Measurements from ENCODE around the gene ZNF544. TPM values are rescaled to one million over a fixed set of nuclear protein-coding genes. Genes with fewer than 3 reads are reported as not detected.

Gene ZNF544
- total and polyA plus RNA-seq, 4 donors = 11.2 to 26.2 (median 15.9) TPM

- DNase-seq (peak; percentile 79 to 91), ATAC-seq (ENCODE audit: low FRiP score) (peak; percentile 76)
- Histone ChIP-seq H3K27ac (ENCODE audit: low read depth in 1 of 2, low read length in 2 of 2) (peak overlapping the region in 1 of 2 donors; percentile 48), H3K9me3 (ENCODE audit: control insufficient read depth, low read length) (peaks cover 2% of the 10 kb centered on the region), H3K36me3 (ENCODE audit: control insufficient read depth in 1 of 2, insufficient read depth in 2 of 2, low read length in 1 of 2) (no peaks in the 10 kb centered on the region), H3K4me1 (ENCODE audit: control insufficient read depth in 1 of 2, insufficient read depth in 2 of 2, low read length in 2 of 2) (peaks cover 2 to 3% of the 10 kb centered on the region in 2 donors), H3K4me3 (ENCODE audit: low read length in 2 of 2) (peak overlapping the region; percentile 58 to 84), H3K27me3 (ENCODE audit: control insufficient read depth in 1 of 2, insufficient read depth in 2 of 2, low read length in 1 of 2) (no peaks in the 10 kb centered on the region)
- intact Hi-C loops (cut with DNase I) = loop anchor here (2.0 kb wide), 1 partner anchor 26 kb away; the partner anchor contains the start of gene ERVK3-1 (in 2 of the 2)
- 1 to 2% methylated on average over 59 to 60 of the region's 60 CpGs for WGBS, 2 donors
Measured at GRCh38 chr19:58279042-58279924, 50.6 kb downstream of the ZNF544 start.

- no peaks in the 10 kb centered on the region for H3K27me3 ChIP-seq (ENCODE audit: control insufficient read depth in 1 of 2, insufficient read depth in 2 of 2, low read length in 1 of 2)
- peaks cover 2% of the 10 kb centered on the region for H3K9me3 ChIP-seq (ENCODE audit: control insufficient read depth, low read length)
- H3K4me3 ChIP-seq (ENCODE audit: low read length in 2 of 2) = no peak overlapping the region
- WGBS, 2 donors = 51 to 54% methylated on average over 4 of the region's 4 CpGs
- DNase-seq (no peak), ATAC-seq (ENCODE audit: low FRiP score) (no peak)
- intact Hi-C loops (cut with DNase I) = loop anchor here (2.0 kb wide), 1 partner anchor 25 kb away; the partner anchor contains the start of gene ERVK3-1 (in 2 of the 2)
- no peak overlapping the region for H3K27ac ChIP-seq (ENCODE audit: low read depth in 1 of 2, low read length in 2 of 2)
- no peaks in the 10 kb centered on the region for H3K36me3 ChIP-seq (ENCODE audit: control insufficient read depth in 1 of 2, insufficient read depth in 2 of 2, low read length in 1 of 2)
- peaks cover 2 to 3% of the 10 kb centered on the region in 2 donors for H3K4me1 ChIP-seq (ENCODE audit: control insufficient read depth in 1 of 2, insufficient read depth in 2 of 2, low read length in 2 of 2)
Measured at GRCh38 chr19:58279925-58280316, 51.2 kb downstream of the ZNF544 start.

- peaks cover 2 to 3% of the 10 kb centered on the region in 2 donors for H3K4me1 ChIP-seq (ENCODE audit: control insufficient read depth in 1 of 2, insufficient read depth in 2 of 2, low read length in 2 of 2)
- intact Hi-C loops (cut with DNase I) = no loop called here
- H3K27ac ChIP-seq (ENCODE audit: low read depth in 1 of 2, low read length in 2 of 2) = no peak overlapping the region
- 86 to 89% methylated on average over 7 of the region's 7 CpGs for WGBS, 2 donors
- DNase-seq = no peak
- H3K27me3 ChIP-seq (ENCODE audit: control insufficient read depth in 1 of 2, insufficient read depth in 2 of 2, low read length in 1 of 2) = no peaks in the 10 kb centered on the region
- no peak overlapping the region for H3K4me3 ChIP-seq (ENCODE audit: low read length in 2 of 2)
- peaks cover 12 to 20% of the 10 kb centered on the region in 2 donors for H3K36me3 ChIP-seq (ENCODE audit: control insufficient read depth in 1 of 2, insufficient read depth in 2 of 2, low read length in 1 of 2)
- no peak for ATAC-seq (ENCODE audit: low FRiP score)
- peaks cover 7% of the 10 kb centered on the region for H3K9me3 ChIP-seq (ENCODE audit: control insufficient read depth, low read length)
Measured at GRCh38 chr19:58284199-58284598, 55.5 kb downstream of the ZNF544 start.

- H3K27ac ChIP-seq (ENCODE audit: low read depth in 1 of 2, low read length in 2 of 2) = no peak overlapping the region
- H3K9me3 ChIP-seq (ENCODE audit: control insufficient read depth, low read length) = peaks cover 28% of the 10 kb centered on the region
- DNase-seq (no peak), ATAC-seq (ENCODE audit: low FRiP score) (no peak)
- WGBS, 2 donors = 96 to 98% methylated on average over 7 of the region's 7 CpGs
- no peak overlapping the region for H3K4me3 ChIP-seq (ENCODE audit: low read length in 2 of 2)
- H3K27me3 ChIP-seq (ENCODE audit: control insufficient read depth in 1 of 2, insufficient read depth in 2 of 2, low read length in 1 of 2) = no peaks in the 10 kb centered on the region
- intact Hi-C loops (cut with DNase I) = no loop called here
- peaks cover 8 to 34% of the 10 kb centered on the region in 2 donors for H3K36me3 ChIP-seq (ENCODE audit: control insufficient read depth in 1 of 2, insufficient read depth in 2 of 2, low read length in 1 of 2)
- H3K4me1 ChIP-seq (ENCODE audit: control insufficient read depth in 1 of 2, insufficient read depth in 2 of 2, low read length in 2 of 2) = no peaks in the 10 kb centered on the region
Measured at GRCh38 chr19:58291943-58292342, 63.2 kb downstream of the ZNF544 start.

- no peaks in the 10 kb centered on the region for H3K27me3 ChIP-seq (ENCODE audit: control insufficient read depth in 1 of 2, insufficient read depth in 2 of 2, low read length in 1 of 2)
- no peak for ATAC-seq (ENCODE audit: low FRiP score)
- no peak overlapping the region for H3K4me3 ChIP-seq (ENCODE audit: low read length in 2 of 2)
- peaks cover 21% of the 10 kb centered on the region for H3K9me3 ChIP-seq (ENCODE audit: control insufficient read depth, low read length)
- no peak for DNase-seq
- H3K4me1 ChIP-seq (ENCODE audit: control insufficient read depth in 1 of 2, insufficient read depth in 2 of 2, low read length in 2 of 2) = no peaks in the 10 kb centered on the region
- WGBS, 2 donors = 97% methylated on average over 22 of the region's 22 CpGs
- no peak overlapping the region for H3K27ac ChIP-seq (ENCODE audit: low read depth in 1 of 2, low read length in 2 of 2)
- peaks cover 0 to 26% of the 10 kb centered on the region in 2 donors for H3K36me3 ChIP-seq (ENCODE audit: control insufficient read depth in 1 of 2, insufficient read depth in 2 of 2, low read length in 1 of 2)
- intact Hi-C loops (cut with DNase I) = no loop called here
Measured at GRCh38 chr19:58294743-58295374, 66.1 kb downstream of the ZNF544 start.

- 94 to 97% methylated on average over 7 of the region's 7 CpGs for WGBS, 2 donors
- intact Hi-C loops (cut with DNase I) = no loop called here
- H3K9me3 ChIP-seq (ENCODE audit: control insufficient read depth, low read length) = peaks cover 23% of the 10 kb centered on the region
- H3K4me1 ChIP-seq (ENCODE audit: control insufficient read depth in 1 of 2, insufficient read depth in 2 of 2, low read length in 2 of 2) = no peaks in the 10 kb centered on the region
- no peak for ATAC-seq (ENCODE audit: low FRiP score)
- H3K36me3 ChIP-seq (ENCODE audit: control insufficient read depth in 1 of 2, insufficient read depth in 2 of 2, low read length in 1 of 2) = peaks cover 0 to 29% of the 10 kb centered on the region in 2 donors
- no peak overlapping the region for H3K4me3 ChIP-seq (ENCODE audit: low read length in 2 of 2)
- no peak overlapping the region for H3K27ac ChIP-seq (ENCODE audit: low read depth in 1 of 2, low read length in 2 of 2)
- no peaks in the 10 kb centered on the region for H3K27me3 ChIP-seq (ENCODE audit: control insufficient read depth in 1 of 2, insufficient read depth in 2 of 2, low read length in 1 of 2)
- no peak for DNase-seq
Measured at GRCh38 chr19:58296104-58296503, 67.4 kb downstream of the ZNF544 start.

- Histone ChIP-seq H3K36me3 (ENCODE audit: control insufficient read depth in 1 of 2, insufficient read depth in 2 of 2, low read length in 1 of 2) (peaks cover 0 to 5% of the 10 kb centered on the region in 2 donors), H3K9me3 (ENCODE audit: control insufficient read depth, low read length) (peaks cover 2% of the 10 kb centered on the region), H3K27me3 (ENCODE audit: control insufficient read depth in 1 of 2, insufficient read depth in 2 of 2, low read length in 1 of 2) (no peaks in the 10 kb centered on the region), H3K27ac (ENCODE audit: low read depth in 1 of 2, low read length in 2 of 2) (no peak overlapping the region), H3K4me1 (ENCODE audit: control insufficient read depth in 1 of 2, insufficient read depth in 2 of 2, low read length in 2 of 2) (no peaks in the 10 kb centered on the region), H3K4me3 (ENCODE audit: low read length in 2 of 2) (no peak overlapping the region)
- no peak for DNase-seq
- 87 to 91% methylated on average over 7 of the region's 7 CpGs for WGBS, 2 donors
- ATAC-seq (ENCODE audit: low FRiP score) = no peak
- intact Hi-C loops (cut with DNase I) = loop anchor here in 1 of 2 donors (5.0 kb wide), 1 partner anchor 118 kb away; the partner anchor contains the start of gene ZNF274
Measured at GRCh38 chr19:58300620-58301019, 71.9 kb downstream of the ZNF544 start.

- intact Hi-C loops (cut with DNase I) = loop anchor here (2.0 to 5.0 kb wide), 2 partner anchors 25 to 122 kb away; partner anchors contain the start of genes ZNF8 (in 2 of the 2) and ZNF274 (in 1 of the 2)
- Histone ChIP-seq H3K9me3 (ENCODE audit: control insufficient read depth, low read length) (peaks cover 2% of the 10 kb centered on the region), H3K4me3 (ENCODE audit: low read length in 2 of 2) (no peak overlapping the region), H3K27me3 (ENCODE audit: control insufficient read depth in 1 of 2, insufficient read depth in 2 of 2, low read length in 1 of 2) (no peaks in the 10 kb centered on the region), H3K4me1 (ENCODE audit: control insufficient read depth in 1 of 2, insufficient read depth in 2 of 2, low read length in 2 of 2) (peaks cover 0 to 6% of the 10 kb centered on the region in 2 donors), H3K27ac (ENCODE audit: low read depth in 1 of 2, low read length in 2 of 2) (peak overlapping the region in 1 of 2 donors; percentile 52), H3K36me3 (ENCODE audit: control insufficient read depth in 1 of 2, insufficient read depth in 2 of 2, low read length in 1 of 2) (peaks cover 0 to 5% of the 10 kb centered on the region in 2 donors)
- DNase-seq (no peak), ATAC-seq (ENCODE audit: low FRiP score) (no peak)
- 80 to 84% methylated on average over 7 of the region's 7 CpGs for WGBS, 2 donors
Measured at GRCh38 chr19:58304255-58304654, 75.5 kb downstream of the ZNF544 start.
